Measurements from ENCODE around the gene ARHGEF16.

The ARHGEF16 gene

DNA sequence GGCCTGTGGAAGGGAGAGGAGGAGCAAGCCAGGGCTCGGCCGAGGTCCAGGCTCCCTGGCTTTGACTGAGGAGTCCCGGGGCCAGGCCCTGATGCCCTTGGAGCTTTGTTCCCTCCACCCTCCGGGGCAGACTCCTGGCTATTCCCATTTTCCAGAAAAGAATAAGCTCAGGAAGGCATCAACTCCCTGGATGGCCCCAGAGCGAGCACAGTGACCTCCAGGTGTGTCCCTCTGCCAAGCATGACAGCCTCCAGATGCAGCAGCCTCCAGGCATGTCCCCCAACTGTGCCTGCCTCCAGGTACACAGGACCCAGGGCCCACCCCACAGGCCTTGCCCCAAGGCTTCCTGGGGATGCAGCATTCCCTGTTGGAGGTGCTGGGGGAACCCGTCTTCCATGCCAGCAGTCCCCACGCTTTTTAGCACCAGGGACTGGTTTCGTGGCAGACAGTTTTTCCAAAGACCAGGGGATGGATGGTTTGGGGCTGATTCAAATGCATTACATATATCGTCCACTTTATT is 15.7 kb upstream of the ARHGEF16 start:
- TF ChIP-seq CTCF (IDR thresholded peaks at IDR 0.05; ENCODE audit: insufficient read depth, low read depth, low read length, missing control alignments): no peak
- DNase-seq (ENCODE audit: low read depth): no peak
- no peak overlapping the region for H3K4me3 ChIP-seq (ENCODE audit: low read length)

- no peak overlapping the region for H3K4me3 ChIP-seq (ENCODE audit: low read length)
Measured at GRCh38 chr1:3439346-3440299, 14.8 kb upstream of the ARHGEF16 start.

GRCh38 chr1:3440300-3440681 is 14.2 kb upstream of the ARHGEF16 start:
- TF ChIP-seq CTCF (IDR thresholded peaks at IDR 0.05; ENCODE audit: insufficient read depth, low read depth, low read length, missing control alignments): no peak
- no peak overlapping the region for H3K4me3 ChIP-seq (ENCODE audit: low read length)
- no peak for DNase-seq (ENCODE audit: low read depth)

More at GRCh38 chr1:3439346-3440299, 14.8 kb upstream of the ARHGEF16 start:
- no peak for TF ChIP-seq CTCF (IDR thresholded peaks at IDR 0.05; ENCODE audit: insufficient read depth, low read depth, low read length, missing control alignments)
- no peak for DNase-seq (ENCODE audit: low read depth)

GRCh38 chr1:3440711-3441409 is 13.6 kb upstream of the ARHGEF16 start:
- TF ChIP-seq CTCF (IDR thresholded peaks at IDR 0.05; ENCODE audit: insufficient read depth, low read depth, low read length, missing control alignments): no peak
- DNase-seq (ENCODE audit: low read depth): no peak
- H3K4me3 ChIP-seq (ENCODE audit: low read length): no peak overlapping the region

DNA sequence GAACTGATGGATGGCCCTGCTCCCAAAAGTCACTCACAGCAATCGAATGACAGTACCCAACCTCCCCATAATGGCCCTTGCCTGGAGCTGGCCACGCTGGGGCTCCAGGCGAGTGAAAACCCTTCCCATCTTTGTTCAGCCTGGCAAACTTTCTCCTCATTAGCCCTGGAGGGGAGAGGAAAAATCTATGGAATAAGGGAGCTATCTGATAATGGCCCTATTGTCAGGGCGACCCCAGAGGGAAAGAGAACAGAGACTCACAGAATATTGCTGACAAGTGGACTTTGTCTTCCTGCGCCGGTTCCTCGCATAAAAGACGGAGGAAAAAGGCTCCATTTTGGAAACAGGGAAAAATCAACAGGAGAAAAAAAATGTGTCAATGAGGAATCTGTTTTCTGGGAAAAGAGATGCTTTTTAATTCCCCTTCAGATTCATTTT is 13.0 kb upstream of the ARHGEF16 start:
- TF ChIP-seq CTCF (IDR thresholded peaks at IDR 0.05; ENCODE audit: insufficient read depth, low read depth, low read length, missing control alignments): no peak
- H3K4me3 ChIP-seq (ENCODE audit: low read length): no peak overlapping the region
- no peak for DNase-seq (ENCODE audit: low read depth)

DNA sequence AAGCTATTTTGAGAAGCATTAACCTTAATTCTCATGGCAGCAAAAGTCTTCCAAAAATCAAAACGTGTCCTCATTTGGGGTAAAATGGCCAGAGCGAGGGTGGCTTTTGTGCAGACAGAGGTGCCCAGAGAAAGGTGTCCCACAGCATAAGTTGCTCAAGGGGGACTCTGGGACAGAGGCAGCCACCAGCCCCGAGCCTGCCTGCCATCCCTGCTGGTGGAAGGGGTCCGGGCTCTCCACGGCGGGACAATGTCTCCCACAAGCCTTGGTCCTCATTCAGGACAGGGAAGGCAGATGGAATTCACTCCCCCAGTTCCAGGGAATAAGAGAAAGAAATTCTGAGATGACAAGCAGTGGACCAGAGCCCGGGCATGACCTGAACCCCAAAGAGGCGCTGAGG is 12.6 kb upstream of the ARHGEF16 start:
- no peak overlapping the region for H3K4me3 ChIP-seq (ENCODE audit: low read length)
- TF ChIP-seq CTCF (IDR thresholded peaks at IDR 0.05; ENCODE audit: insufficient read depth, low read depth, low read length, missing control alignments): no peak
- no peak for DNase-seq (ENCODE audit: low read depth)
